Upper lobe of left lung (tissue), 4 donors: ENCODE results near the gene POLDIP3.

Source experiments
- CTCF ChIP-seq, 6 experiments: fragments of 450-650 bp in 4 of 6; fragments of 200-600 bp in 2 of 6; sonication (generic) in 2 of 6; IDR thresholded peaks; one replicate each; pipeline ENCODE4 v1.5.1; 2016 to 2019; ENCODE audit warnings: antibody characterized with exemption in 6 of 6
- EP300 ChIP-seq, 4 donors: sonication (generic); formaldehyde crosslinking; IDR thresholded peaks; one replicate each; pipeline ENCODE4 v1.5.1; 2017; ENCODE audit warnings: antibody characterized with exemption in 4 of 4, control low read depth in 2 of 4
- POLR2A ChIP-seq, 4 donors: fragments of 450-650 bp; IDR thresholded peaks; one replicate each; pipeline ENCODE4 v1.5.1; 2016 to 2017; ENCODE audit warnings: antibody characterized with exemption in 4 of 4, mild to moderate bottlenecking in 2 of 4
- POLR2AphosphoS5 ChIP-seq, 2 donors: sonication (generic); formaldehyde crosslinking; IDR thresholded peaks; one replicate each; pipeline ENCODE4 v1.5.1; 2017; ENCODE audit warnings: antibody characterized with exemption in 2 of 2

GRCh38 chr22:42641801-42642413, 27.2 kb upstream of the POLDIP3 start:
- TF ChIP-seq CTCF (IDR thresholded peaks at IDR 0.05), result no peak
- TF ChIP-seq POLR2A (IDR thresholded peaks at IDR 0.05), result no peak
- no peak for TF ChIP-seq POLR2AphosphoS5 (IDR thresholded peaks at IDR 0.05)
- no peak for TF ChIP-seq EP300 (IDR thresholded peaks at IDR 0.05)
